GM21825 (cell line): ENCODE results near the gene BANP.
"Not testable (repeated sequence)": the region's sequence is repeated elsewhere in the genome, so short reads cannot be mapped to it uniquely, and the experiment has no call there.

ENCODE experiments used
- ATAC-seq: cut with Tn5 transposase; IDR thresholded peaks from one replicate; pipeline ENCODE4 v1.9.1; 2021; ENCODE audit warnings: mild to moderate bottlenecking, moderate library complexity; ENCODE audit not compliant: unreplicated experiment

Gene BANP

DNA sequence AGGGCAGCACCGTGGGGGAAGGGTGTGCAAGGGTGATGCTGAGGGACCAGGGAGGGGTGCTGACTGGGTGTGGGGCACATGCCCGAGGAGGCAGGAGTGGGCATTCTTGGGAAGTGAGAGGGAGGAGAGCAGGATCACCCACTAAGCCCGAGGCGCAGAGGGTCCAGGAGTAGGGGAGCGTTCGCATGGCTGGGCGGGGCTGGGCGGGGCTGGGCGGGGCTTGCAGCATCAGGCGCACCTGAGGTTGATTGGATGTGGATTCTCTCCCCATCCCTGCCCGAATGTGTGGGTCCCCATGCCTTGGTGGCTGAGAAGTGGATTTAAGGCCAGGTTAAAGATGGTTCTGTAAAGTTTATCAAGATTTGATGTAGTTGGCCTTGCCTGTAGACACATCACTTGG lies 14.2 kb downstream of the BANP start:
- no peak for ATAC-seq

DNA sequence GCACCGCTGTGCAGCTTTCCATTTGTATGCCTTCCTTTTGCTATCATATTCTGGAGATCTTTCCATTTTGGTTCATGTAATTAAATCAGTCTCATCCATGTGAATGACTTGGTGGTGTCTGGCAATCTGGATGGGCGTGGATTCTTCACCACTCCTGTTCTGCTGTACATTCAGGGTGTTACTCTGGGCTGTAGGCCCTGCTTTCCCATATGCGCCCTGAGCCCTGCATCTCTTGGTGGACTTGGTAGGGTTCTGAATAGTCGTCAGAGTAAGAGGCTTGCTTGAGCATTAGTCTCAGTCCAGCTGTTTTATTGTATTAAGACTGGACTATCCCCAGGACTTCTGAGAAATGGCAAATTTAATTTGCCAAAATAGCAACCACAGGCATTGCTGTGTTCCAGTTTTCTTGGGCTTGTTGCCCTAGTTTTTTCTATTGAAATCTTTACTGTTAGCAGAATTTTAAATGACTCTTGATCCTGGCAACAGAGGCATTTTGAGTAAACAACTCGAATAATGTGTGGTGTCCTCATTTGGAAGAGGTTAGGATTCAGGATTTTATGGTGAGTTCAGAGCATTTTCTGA lies 14.9 kb downstream of the BANP start:
- no peak for ATAC-seq

DNA sequence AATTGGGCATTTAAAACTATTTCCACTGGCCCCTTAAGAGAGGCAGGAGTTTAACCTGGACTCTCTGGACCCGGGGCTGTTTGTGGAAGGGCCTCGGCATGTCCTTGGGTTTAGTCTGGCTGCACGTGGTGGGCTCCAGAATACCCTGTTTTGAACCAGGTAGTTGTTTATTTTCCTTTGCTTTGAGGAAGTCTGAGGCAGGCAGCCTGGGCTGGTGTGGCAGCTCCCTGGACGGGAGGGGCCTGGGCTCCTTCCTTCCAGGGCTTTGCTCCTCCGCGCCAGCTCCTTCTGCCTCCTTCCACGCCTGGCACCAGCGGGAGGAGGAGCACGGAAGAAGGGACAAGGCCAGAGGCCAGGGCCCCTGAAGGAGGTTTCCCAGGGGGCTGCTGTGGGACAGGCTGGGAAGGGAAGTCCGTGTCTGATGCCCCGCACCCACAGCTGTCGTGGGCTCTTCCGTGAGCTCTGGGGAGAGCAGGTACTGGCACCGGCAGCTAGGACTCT lies 15.5 kb downstream of the BANP start:
- ATAC-seq: no peak

DNA sequence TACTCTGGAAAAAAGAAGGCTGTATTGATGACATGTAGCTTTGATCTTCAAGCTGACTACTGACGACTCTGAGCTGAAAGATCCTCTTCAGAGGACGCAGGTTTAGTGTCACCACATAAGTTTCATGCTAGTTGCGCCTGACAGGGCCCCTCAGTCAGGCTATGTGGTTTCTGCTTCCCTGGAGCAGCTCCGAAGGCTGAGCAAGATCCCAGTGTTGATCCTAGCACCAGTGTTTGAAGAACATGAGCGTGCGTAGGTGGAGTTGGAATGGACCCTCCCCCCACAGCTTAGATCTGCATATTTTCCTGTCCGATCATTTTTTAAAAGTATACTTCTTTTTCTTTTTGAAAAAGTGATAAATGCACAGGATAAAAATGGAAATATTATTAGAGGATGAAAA lies 17.3 kb downstream of the BANP start:
- ATAC-seq: no peak

GRCh38 chr16:87970186-87970585 lies 19.0 kb downstream of the BANP start:
- no peak for ATAC-seq

GRCh38 chr16:87971933-87972332 lies 20.7 kb downstream of the BANP start:
- no peak for ATAC-seq

- no peak for ATAC-seq
Observed at GRCh38 chr16:87973717-87974116, 22.5 kb downstream of the BANP start.

DNA sequence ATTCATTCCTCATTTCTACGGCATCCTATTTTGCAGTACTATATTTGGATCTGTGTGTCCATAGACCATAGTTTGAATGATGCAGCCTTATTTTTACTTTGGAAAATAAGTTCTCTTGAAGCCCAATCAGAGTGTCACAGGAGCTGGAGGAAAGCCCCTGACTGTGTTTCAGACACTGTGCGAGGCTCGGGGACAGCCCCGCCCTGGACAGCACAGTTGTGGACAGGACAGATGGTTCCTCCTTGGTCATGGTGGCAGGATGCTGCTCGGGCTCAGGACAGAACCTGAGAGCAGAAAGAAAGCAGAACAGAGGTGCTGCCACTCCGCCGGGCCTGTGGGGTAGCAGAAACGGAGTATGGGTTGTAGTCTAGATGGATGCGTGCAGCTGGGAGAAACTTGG lies 22.9 kb downstream of the BANP start:
- no peak for ATAC-seq

- ATAC-seq: no peak
Observed at GRCh38 chr16:87976665-87977064, 25.4 kb downstream of the BANP start.

DNA sequence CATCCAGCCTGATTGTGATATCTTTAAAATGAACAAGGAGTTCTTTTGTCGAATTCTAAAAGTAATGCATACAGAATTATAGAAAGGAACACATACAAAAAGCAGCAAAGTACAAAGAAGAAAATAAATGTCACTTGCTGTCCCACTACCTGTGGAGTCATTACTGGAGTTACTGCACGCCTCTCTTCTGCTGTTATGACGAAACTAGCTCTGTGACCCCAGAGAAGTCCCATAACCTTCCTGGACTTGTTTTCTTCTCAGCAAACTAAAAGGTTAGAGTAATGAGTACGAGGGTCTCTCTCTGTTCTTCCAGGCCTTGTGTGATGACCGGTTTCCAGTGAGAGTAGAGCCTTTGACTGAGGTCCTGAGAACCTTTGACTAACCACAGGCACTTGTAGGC lies 26.9 kb downstream of the BANP start:
- no peak for ATAC-seq

DNA sequence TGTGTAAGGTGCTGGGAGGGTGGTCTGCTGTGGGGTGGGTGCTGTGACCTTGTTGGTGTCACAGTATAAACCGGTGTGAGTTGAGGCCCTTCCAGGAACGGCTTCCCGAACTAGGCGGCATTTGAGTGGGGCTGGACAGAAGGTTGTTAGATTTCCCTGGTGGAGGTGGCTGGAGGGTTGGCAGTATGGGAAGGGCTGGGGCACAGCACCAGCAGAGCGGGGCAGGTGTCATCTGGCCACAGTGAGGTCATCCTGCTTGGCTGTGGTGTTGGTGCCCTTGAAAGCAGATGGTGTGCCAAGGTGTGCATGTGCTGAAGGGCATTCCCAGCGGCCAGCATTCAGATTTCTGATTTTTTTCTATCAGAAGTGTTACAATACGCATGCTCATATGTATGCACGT lies 28.1 kb downstream of the BANP start:
- ATAC-seq: no peak

DNA sequence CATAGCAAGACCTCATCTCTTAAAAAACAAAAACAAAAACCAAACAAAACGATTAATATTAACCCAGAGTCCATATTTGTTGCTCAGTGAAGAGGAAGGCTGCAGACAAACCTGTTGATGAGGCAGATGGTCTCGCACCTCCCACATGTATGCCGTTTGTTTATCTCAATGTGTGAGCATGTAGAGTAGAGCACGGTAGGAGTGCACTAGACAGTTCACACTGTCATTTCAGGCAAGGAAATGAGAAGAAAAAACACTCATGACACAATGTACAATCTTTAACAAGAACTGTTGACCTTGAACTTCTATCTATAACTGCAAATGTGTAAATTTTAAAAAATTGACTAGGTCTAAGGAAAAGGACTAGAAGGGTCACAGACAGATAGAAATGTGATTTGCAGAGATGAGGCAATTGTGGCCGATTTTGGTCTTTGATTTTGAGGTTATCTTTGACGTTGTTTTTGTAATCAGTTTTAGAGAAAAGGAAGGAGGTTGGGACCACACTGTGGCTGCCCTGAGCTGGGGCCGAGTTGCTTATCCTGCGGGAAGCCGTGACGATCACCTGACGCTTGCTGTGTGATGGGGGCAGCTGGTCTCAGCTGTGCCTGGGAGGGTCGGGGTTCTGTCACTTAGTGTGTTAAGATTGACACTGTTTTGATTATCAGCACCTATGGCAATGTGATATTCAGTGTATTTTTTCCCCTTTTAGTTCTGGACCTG lies 28.8 kb downstream of the BANP start:
- ATAC-seq: not testable (repeated sequence)

- not testable (repeated sequence) for ATAC-seq
Observed at GRCh38 chr16:87981376-87981775, 30.1 kb downstream of the BANP start.

DNA sequence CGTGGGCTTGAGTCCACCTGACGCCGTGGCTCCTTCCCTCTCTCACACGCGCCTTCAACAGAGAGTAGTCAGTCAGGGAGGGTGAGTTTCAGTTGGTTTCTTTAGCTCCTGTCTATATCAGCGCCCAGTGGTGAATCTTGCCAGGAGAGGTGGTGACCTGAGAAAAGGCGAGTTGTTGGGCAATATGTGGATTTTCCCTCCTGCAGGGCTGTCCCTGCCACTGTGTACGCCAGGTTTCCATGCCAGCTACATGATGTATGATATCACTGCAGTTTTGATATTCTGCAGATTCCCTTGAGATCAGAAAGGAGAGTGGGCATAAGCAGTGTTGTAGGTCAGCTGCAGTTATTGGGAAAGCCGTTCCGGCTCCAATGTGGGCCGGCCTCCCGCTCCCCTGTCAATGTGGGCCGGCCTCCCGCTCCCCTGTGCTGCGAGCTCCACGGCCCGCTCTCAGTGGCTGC lies 31.4 kb downstream of the BANP start:
- ATAC-seq: no peak

DNA sequence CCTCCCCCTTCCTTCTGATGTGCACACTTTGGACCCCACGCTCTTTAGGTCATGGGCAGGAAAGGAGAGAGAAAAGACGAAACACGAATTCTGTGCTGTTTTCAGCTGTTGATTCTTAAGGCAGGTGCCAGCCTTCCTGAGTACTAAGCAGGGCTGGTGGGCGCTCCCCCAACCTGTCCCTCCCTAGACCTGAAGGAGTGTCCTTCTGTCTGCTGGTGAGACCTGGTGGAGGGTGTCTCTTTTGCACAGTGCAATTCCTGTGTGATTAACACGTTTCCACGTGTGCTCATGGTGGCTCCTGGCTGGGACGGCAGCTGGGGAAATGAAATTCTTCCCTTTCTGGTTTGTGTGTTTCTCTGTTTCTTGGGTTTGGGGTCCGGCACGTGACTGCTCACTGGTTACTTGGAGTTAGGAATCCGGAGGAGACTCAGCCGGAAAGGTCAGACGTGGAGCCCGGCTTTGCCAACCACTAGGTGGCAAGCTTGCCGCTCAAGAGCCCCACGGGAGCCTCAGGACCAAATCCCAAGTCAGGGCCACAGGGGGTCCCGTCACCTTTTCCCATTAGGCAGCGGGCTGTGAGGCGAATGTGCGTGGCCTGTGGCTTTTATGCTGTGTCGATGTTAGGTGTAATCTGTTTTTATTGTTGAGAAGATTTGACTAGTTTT lies 32.0 kb downstream of the BANP start:
- ATAC-seq: not testable (repeated sequence)

- ATAC-seq: not testable (repeated sequence)
Observed at GRCh38 chr16:87983737-87984097, 32.5 kb downstream of the BANP start.

- ATAC-seq: not testable (repeated sequence)
Observed at GRCh38 chr16:87984180-87984579, 32.9 kb downstream of the BANP start.

- ATAC-seq: no peak
Observed at GRCh38 chr16:87984632-87985267, 33.5 kb downstream of the BANP start.

DNA sequence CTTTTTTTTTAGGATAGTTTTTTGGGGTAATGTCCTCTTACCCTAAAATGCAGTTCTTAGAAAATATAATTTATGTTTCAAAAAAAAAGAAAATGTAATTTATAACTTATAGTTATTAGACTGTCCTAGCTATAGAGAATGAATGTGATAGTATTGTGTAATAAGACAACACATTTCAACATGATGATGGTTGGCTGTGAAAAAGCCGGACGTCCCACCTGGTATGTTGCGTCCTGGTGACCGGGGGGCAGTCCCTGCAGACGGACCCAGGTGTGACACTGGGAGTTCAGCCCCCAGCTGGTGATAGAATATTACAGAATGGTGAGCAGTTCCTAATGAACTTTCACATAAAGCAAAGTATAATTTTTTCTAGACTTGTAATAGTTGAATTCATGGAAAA lies 34.3 kb downstream of the BANP start:
- ATAC-seq: not testable (repeated sequence)

DNA sequence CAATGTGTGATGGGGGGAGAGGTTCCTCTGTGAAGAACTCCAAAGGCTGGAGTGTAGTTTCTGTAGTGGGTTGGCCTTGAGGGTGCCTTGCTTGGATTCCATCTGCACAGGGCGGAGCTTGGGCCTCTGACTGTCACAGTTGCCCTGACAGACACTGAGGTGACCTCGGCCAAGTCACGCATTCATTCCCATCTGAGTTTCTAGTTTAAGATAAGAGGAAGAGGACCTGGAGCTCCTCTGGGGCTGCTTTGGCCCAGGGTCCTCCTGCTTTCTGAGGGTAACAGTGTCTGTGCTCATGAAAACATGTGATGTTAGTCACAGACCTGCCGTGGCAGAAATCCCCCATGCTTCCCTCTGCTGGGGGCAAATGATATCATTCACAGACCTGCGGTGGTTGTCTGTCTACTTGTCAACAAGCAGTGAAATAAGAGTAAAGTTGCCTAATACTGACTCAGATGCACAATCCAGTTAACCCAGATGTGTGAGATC lies 35.2 kb downstream of the BANP start:
- not testable (repeated sequence) for ATAC-seq

GRCh38 chr16:87988596-87988995 lies 37.4 kb downstream of the BANP start:
- ATAC-seq: not testable (repeated sequence)
